K562 (cell line): ENCODE measurements around the gene CDK5R2. TPM values are rescaled to one million over a fixed set of nuclear protein-coding genes. Genes with fewer than 3 reads are reported as not detected.
A peak's percentile ranks its signal among the peaks of the same experiment; 100 is the strongest.

ENCODE experiments used
- ATAC-seq: fragments of 200-7000 bp; cut with Tn5 transposase; 3 replicates; pipeline ENCODE4 v1.9.1; 2020; ENCODE audit warnings: moderate library complexity
- BruUV-seq: library from RNA; stranded (reverse); fragments of 400-500 nt; replicated peaks from 2 replicates; lab custom pipeline; 2021; lab: Mats Ljungman, UMichigan
- CTCF ChIA-PET: fragments of 300-600 bp; formaldehyde crosslinking; extraction: SDS; loops from one replicate; lab custom pipeline; 2021; ENCODE audit warnings: low intra/inter-chr PET ratio; lab: Yijun Ruan, JAX
- POLR2A ChIA-PET: fragments of 300-600, 350-650 bp; sonication (Branson Sonifier 250); formaldehyde crosslinking; extraction: SDS; loops from one replicate; lab custom pipeline; 2021; ENCODE audit warnings: antibody characterized with exemption, inconsistent platforms; lab: Yijun Ruan, JAX
- DNase-seq, 4 experiments: peaks; one replicate each; pipeline versions ENCODE4 v3.0.0 to v3.0.0-alpha.2; 2011 to 2018; ENCODE audit warnings: low spot score in 3 of 4, mixed read lengths in 3 of 4; ENCODE audit errors: extremely low read depth in 1 of 4
- FAIRE-seq: peaks from 2 replicates; lab custom pipeline; 2011; peaks lifted over from hg19 to GRCh38; lab: Jason Lieb, UNC
- H2AFZ ChIP-seq: 2 replicates; pipeline ENCODE4 v1.6.0; 2011; ENCODE audit warnings: low read depth, low read length, control low read depth, inconsistent platforms
- H3K27ac ChIP-seq: fragments of 200-600 bp; 3 replicates; pipeline ENCODE4 v1.8.0; 2011; ENCODE audit warnings: low read depth, mild to moderate bottlenecking, control low read depth, inconsistent platforms, low read length, moderate library complexity, mixed read lengths; ENCODE audit errors: extremely low read depth
- H3K27me3 ChIP-seq, 2 experiments: fragments of 300-600 bp in 1 of 2; 2 replicates in 1 of 2; 3 replicates in 1 of 2; pipeline versions ENCODE4 v1.6.0 to v1.8.0; 2011; ENCODE audit warnings: inconsistent platforms in 2 of 2, low read length in 2 of 2, mild to moderate bottlenecking in 1 of 2, mixed read lengths in 1 of 2, moderate library complexity in 1 of 2; ENCODE audit not compliant: control insufficient read depth in 2 of 2, insufficient read depth in 2 of 2
- H3K36me3 ChIP-seq: fragments of 300-600 bp; 3 replicates; pipeline ENCODE4 v1.8.0; 2011; ENCODE audit warnings: mild to moderate bottlenecking, low read length, inconsistent platforms; ENCODE audit not compliant: control insufficient read depth, insufficient read depth
- H3K4me1 ChIP-seq, 2 experiments: fragments of 200-600 bp in 1 of 2; replicated peaks in 1 of 2; 2 replicates in 1 of 2; 3 replicates in 1 of 2; pipeline versions ENCODE4 v1.5.1 to v1.8.0; 2011; ENCODE audit warnings: inconsistent platforms in 2 of 2, low read length in 2 of 2, mild to moderate bottlenecking in 1 of 2, mixed read lengths in 1 of 2, moderate library complexity in 1 of 2; ENCODE audit not compliant: control insufficient read depth in 2 of 2, insufficient read depth in 2 of 2
- H3K4me2 ChIP-seq: 2 replicates; pipeline ENCODE4 v1.6.1; 2011; ENCODE audit warnings: low read length, control low read depth, inconsistent platforms, mixed read lengths; ENCODE audit not compliant: insufficient read depth
- H3K4me3 ChIP-seq: fragments of 200-600 bp; sonication (generic), shearing (Covaris generic); 2 replicates; pipeline ENCODE4 v1.5.1; 2016; ENCODE audit warnings: control low read depth, inconsistent platforms
- H3K79me2 ChIP-seq: fragments of 200-600 bp; 3 replicates; pipeline ENCODE4 v1.8.0; 2011; ENCODE audit warnings: low read length, inconsistent platforms; ENCODE audit not compliant: control insufficient read depth, insufficient read depth
- H3K9ac ChIP-seq, 2 experiments: 2 replicates each; pipeline versions ENCODE4 v1.6.0 to v1.6.1; 2011; ENCODE audit warnings: low read depth in 2 of 2, low read length in 2 of 2, control low read depth in 1 of 2, inconsistent platforms in 1 of 2, mild to moderate bottlenecking in 1 of 2, mixed read lengths in 1 of 2; ENCODE audit not compliant: insufficient read depth in 1 of 2
- H3K9me1 ChIP-seq: one replicate; pipeline ENCODE4 v1.6.0; 2011; ENCODE audit warnings: inconsistent platforms, mild to moderate bottlenecking, low read length, moderate library complexity; ENCODE audit not compliant: control insufficient read depth, insufficient read depth
- H3K9me3 ChIP-seq: replicated peaks from 2 replicates; pipeline ENCODE4 v1.5.1; 2011; ENCODE audit warnings: low read depth, low read length, inconsistent platforms; ENCODE audit not compliant: control insufficient read depth, insufficient read depth
- H4K20me1 ChIP-seq: replicated peaks from 2 replicates; pipeline ENCODE4 v1.6.1; 2011; ENCODE audit warnings: low read length, inconsistent platforms, mixed read lengths; ENCODE audit not compliant: control insufficient read depth, insufficient read depth
- BMI1 ChIP-seq: fragments of 150-350 bp; IDR thresholded peaks from 2 replicates; pipeline ENCODE4 v1.6.1; 2014; ENCODE audit warnings: low read length
- EGR1 ChIP-seq: fragments of 450-650 bp; conservative IDR thresholded peaks from 2 replicates; pipeline ENCODE4 v1.6.1; 2017; ENCODE audit warnings: mild to moderate bottlenecking
- TEAD2 ChIP-seq: fragments of 450-650 bp; IDR thresholded peaks from 2 replicates; pipeline ENCODE4 v1.6.1; 2016; ENCODE audit warnings: missing genetic modification characterization, control low read depth, missing compliant biosample characterization
- whole genome bisulfite sequencing: fragments of 100-300 bp; shearing (Covaris generic); methylation state at CpG from one replicate; pipeline ENCODE4 v1.1.6; 2016; ENCODE audit warnings: low coverage, mixed read lengths; ENCODE audit not compliant: insufficient coverage; ENCODE audit errors: missing lambda C conversion rate; 5-methylcytosine and 5-hydroxymethylcytosine counted together
- in situ Hi-C: fragments of 300-500 bp; cut with MboI; formaldehyde crosslinking; loops from 4 replicates; pipeline ENCODE4 v1.15.0; 2018; ENCODE audit warnings: inconsistent platforms, mixed read lengths
- intact Hi-C: fragments of 100-400 bp; cut with micrococcal nuclease; formaldehyde crosslinking; loops from 2 replicates; pipeline ENCODE4 v1.14.2; 2022
- polyA plus RNA-seq, 8 experiments: library from polyadenylated mRNA; depleted of rRNA in 4 of 8; stranded (reverse) in 5 of 8; unstranded in 3 of 8; fragments of >200 nt; fragmentation: Nextera tagmentation in 2 of 8; fragmentation: Illumina TruSeq in 1 of 8; extraction: Ambion mirVana in 2 of 8; extraction: Trizol in 1 of 8; gene quantifications; 2 replicates each; pipeline versions ENCODE4 v1.2.1 to v1.2.3, GENCODE V29; 2011 to 2014; ENCODE audit warnings: inconsistent platforms in 1 of 8, missing spikeins in 1 of 8
- total RNA-seq, 7 experiments: library from RNA; depleted of rRNA in 6 of 7; stranded (reverse); fragments of >200 nt in 6 of 7; fragmentation: Illumina TruSeq in 2 of 7; extraction: Trizol in 2 of 7; gene quantifications; 2 replicates each; pipeline versions ENCODE4 v1.2.1 to v1.2.3, GENCODE V29; 2011 to 2021; ENCODE audit warnings: low replicate concordance in 1 of 7
- TF ChIP-seq, protein P1 (sequence below): sonication (generic); formaldehyde crosslinking; IDR thresholded peaks from 2 replicates; pipeline ENCODE4 v1.8.1; 2023; ENCODE audit warnings: mild to moderate bottlenecking, missing genetic modification reagents

CDK5R2 gene
- total and polyA plus RNA-seq, 9 of the 15 experiments (the other 6 are each of a cell fraction or from before 2014, with no cell fraction given) = 0.09 TPM; not detected in 8

GRCh38 chr2:219001577-219002394 is 42.3 kb downstream of the CDK5R2 start:
- intact Hi-C loops = no loop called here
- H3K79me2 ChIP-seq = no peaks in the 10 kb centered on the region
- TF ChIP-seq TEAD2 (tag) = no peak
- TF ChIP-seq EGR1 = peak; percentile 86
- TF ChIP-seq BMI1 = no peak
- TF ChIP-seq, protein P1, sequence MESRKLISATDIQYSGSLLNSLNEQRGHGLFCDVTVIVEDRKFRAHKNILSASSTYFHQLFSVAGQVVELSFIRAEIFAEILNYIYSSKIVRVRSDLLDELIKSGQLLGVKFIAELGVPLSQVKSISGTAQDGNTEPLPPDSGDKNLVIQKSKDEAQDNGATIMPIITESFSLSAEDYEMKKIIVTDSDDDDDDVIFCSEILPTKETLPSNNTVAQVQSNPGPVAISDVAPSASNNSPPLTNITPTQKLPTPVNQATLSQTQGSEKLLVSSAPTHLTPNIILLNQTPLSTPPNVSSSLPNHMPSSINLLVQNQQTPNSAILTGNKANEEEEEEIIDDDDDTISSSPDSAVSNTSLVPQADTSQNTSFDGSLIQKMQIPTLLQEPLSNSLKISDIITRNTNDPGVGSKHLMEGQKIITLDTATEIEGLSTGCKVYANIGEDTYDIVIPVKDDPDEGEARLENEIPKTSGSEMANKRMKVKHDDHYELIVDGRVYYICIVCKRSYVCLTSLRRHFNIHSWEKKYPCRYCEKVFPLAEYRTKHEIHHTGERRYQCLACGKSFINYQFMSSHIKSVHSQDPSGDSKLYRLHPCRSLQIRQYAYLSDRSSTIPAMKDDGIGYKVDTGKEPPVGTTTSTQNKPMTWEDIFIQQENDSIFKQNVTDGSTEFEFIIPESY (CRISPR knock-in tag) = peak; percentile 91
- TF ChIP-seq, all 486 proteins: peak for 2
- no peak overlapping the region for H3K4me2 ChIP-seq
- H3K9me1 ChIP-seq = no peaks in the 10 kb centered on the region
- BruUV-seq = no TSS peak
- DNase-seq = peak; percentile 61 to 71 (median 66)
- H3K4me3 ChIP-seq = no peak overlapping the region
- CTCF ChIA-PET = no interaction called here
- no peak for FAIRE-seq
- peaks cover 0 to 29% of the 10 kb centered on the region in 2 experiments; a peak in 2 of 5 replicates for H3K27me3 ChIP-seq
- no peaks in the 10 kb centered on the region for H3K9me3 ChIP-seq
- WGBS = 3% methylated on average over 8 of the region's 70 CpGs
- no peak overlapping the region for H3K9ac ChIP-seq
- in situ Hi-C loops = no loop called here
- H3K36me3 ChIP-seq = no peaks in the 10 kb centered on the region
- H2AFZ ChIP-seq = no peak overlapping the region
- no peak overlapping the region for H3K27ac ChIP-seq
- no peaks in the 10 kb centered on the region for H4K20me1 ChIP-seq
- peaks cover 9 to 32% of the 10 kb centered on the region in 2 experiments for H3K4me1 ChIP-seq
- ATAC-seq = peak; percentile 14; the same call in 2 of the 3 replicates
- POLR2A ChIA-PET = interaction anchor here (0.6 to 0.8 kb wide), 3 partner anchors 123 to 428 kb away, joined by 3 read pairs; no protein-coding TSS in a partner anchor
